ENCODE data around the gene MRPL43. TPM values are rescaled to one million over a fixed set of nuclear protein-coding genes. Genes with fewer than 3 reads are reported as not detected.

Gene MRPL43
- total RNA-seq, 2 experiments from 2014 or later = 56.7 to 56.8 TPM

DNA sequence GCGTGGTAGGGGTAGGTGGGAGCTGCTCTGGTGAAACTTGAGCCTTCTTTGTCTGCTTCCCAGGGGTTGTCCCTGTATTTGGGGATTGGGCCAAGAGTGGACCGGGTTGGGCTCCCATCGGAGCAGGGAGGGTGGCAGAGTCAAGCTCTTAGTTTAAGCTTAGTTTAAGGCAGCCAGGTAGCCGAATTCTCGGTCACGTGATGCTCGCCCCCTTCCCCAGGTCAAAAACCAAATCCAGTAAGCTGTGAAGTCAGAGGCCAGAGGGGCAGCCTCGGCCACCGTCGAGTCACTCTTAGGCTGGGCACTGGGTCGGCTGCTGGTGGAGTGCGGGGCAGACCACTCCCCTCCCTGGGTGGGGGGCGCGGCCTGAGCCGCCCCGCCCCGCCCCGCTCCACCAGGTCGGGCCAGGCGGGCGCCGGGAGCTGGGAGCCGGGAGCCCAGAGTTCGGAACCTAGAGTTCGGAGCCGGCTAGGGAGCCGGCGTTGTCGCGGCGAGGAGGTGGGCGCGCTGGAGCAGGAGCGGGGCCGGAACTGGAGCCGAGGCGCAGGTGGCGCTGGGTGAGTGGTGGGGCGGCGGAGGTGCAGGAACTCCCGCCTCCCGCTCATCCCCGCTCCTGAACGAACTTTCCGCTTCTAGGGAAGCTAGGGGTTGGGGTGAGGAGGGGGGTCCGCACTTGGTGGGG is 9.5 kb upstream of the MRPL43 start:
- CTCF ChIA-PET = interaction anchor here (0.6 to 3.9 kb wide), 13 partner anchors 8 to 72 kb away, joined by 3 to 46 read pairs (median 5); partner anchors contain the start of genes MRPL43, PDZD7, SFXN3 and TWNK
- POLR2A ChIA-PET = interaction anchor here (0.5 to 1.5 kb wide), 3 partner anchors 11 to 168 kb away, joined by 3 to 6 read pairs (median 4); partner anchors contain the start of gene PDZD7

DNA sequence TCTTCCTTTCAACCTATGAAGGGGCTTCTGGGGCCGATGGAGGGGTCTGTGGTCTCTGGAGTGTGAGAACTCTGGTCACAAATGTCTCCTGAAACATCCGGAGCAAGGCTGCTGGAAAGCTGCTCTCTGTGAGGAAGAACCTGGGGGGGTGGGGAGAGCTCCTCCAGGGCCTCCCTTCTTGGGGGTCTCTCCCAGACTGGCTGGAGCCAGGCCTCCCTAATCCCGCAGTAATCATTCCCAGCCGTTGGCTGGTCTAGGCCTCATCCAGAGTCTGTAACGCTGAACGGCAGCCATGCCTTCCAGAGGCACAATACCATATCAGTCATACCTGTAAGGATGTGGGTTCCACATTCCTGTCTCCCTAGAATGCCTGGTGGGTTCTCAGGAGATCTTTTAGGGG is 7.9 kb upstream of the MRPL43 start:
- CTCF ChIA-PET = no interaction called here
- POLR2A ChIA-PET = no interaction called here

DNA sequence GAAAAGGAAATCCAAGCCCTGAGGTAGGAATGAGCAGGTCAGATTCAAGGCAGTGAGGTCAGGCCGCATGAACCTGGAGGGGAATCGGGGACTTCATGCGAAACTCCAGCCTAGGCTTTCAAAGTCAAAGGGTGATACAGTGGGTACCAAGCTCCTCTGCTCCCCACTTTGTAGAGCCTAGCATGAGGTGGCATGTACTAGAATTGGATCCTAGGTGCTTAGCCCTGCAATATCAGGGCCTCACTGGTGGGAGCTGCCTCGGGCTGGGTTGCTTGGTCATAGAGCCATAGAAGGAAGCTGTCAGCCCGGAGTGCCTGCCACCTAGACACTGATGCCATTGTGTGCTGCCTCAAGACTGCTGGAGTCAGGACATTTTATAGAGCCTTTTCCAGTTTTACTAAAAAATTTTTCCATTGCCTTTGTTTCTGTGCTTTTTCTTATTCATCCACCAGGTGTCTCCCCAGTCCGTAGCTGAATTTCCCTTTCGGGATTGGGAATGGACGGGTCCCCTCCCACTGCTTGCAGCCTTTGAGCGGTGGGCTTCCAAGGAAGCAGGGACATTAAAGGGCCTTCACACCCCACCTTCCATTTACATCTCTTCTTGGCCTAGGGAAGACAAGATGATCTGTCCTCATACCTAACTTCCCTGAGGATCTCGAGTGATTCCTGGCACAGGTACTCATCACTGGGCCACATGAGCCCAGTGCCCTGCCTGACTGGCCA is 6.8 kb upstream of the MRPL43 start:
- POLR2A ChIA-PET = no interaction called here

DNA sequence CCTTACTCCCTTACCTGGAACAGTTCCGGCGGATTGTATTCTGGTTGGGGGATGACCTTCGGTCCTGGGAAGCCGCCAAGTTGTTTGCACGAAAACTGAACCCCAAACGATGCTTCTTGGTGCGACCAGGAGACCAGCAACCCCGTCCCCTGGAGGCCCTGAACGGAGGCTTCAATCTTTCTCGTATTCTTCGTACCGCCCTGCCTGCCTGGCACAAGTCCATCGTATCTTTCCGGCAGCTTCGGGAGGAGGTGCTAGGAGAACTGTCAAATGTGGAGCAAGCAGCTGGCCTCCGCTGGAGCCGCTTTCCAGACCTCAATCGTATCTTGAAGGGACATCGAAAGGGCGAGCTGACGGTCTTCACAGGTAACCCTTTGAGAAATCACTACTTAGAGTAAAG is 1.8 kb upstream of the MRPL43 start:
- ChIA-PET POLR2A (no interaction called here), CTCF (interaction anchor here (0.6 to 1.3 kb wide), 4 partner anchors 8 to 180 kb away, joined by 3 to 4 read pairs (median 4); partner anchors contain the start of gene LZTS2)

More for the DNA sequence above, 6.8 kb upstream of the MRPL43 start:
- CTCF ChIA-PET = no interaction called here

DNA sequence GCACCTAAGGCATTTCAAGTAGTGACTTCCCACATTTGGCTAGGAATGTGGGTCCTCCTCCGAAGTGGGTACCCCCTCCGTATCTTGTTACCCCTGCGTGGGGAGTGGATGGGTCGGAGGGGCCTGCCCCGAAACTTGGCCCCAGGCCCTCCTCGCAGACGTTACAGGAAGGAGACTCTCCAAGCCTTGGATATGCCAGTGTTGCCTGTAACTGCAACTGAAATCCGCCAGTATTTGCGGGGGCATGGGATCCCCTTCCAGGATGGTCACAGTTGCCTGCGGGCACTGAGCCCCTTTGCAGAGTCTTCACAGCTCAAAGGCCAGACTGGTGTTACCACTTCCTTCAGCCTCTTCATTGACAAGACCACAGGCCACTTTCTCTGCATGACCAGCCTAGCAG is 869 bp upstream of the MRPL43 start:
- ChIA-PET POLR2A (no interaction called here), CTCF (interaction anchor here (0.9 to 1.2 kb wide), 4 partner anchors 10 to 154 kb away, joined by 3 to 4 read pairs (median 4); no protein-coding TSS in a partner anchor)

DNA sequence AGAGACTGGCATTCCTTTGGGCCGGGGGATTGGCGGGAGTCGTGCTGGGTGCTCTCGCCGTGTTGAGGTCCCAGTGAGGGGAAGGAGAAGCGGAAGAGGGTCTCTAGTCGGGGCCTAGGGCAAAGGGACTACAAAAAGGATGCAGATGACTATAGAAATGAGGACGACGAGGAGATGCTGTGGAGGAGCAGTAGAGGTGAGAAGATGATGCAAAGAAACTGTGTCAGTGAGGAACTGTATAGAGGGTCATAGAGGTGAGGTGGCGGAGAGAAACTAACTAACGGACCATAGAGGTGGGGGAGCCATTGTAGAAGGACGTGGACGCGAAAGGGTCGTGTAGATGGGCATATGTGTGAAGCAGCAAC is 370 bp upstream of the MRPL43 start:
- POLR2A ChIA-PET = no interaction called here
- CTCF ChIA-PET = interaction anchor here (0.9 to 1.8 kb wide), 3 partner anchors 10 to 154 kb away, joined by 3 to 10 read pairs (median 4); no protein-coding TSS in a partner anchor

DNA sequence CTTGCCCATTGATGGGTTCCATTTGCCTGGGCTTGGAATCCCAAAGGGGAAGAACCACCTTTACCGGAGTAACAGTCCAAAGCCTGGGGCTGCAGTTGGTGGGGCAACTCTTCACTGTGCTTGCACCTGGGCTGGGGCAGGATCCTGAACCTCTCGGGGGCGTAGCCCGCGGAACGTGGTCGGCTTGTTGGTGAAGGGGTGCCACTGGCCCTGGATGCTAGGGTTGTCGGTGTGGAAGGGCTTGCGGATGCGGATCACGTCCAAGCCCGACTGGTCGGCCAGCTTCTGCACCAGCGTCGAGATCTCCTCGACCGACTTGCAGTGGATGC is 710 bp downstream of the MRPL43 start:
- ChIA-PET CTCF (interaction anchor here (0.6 to 1.8 kb wide), 4 partner anchors 11 to 1098 kb away, joined by 3 to 10 read pairs (median 4); partner anchors contain the start of gene HIF1AN), POLR2A (interaction anchor here (1.9 kb wide), 1 partner anchor 10 kb away, joined by 6 read pairs; no protein-coding TSS in a partner anchor)

DNA sequence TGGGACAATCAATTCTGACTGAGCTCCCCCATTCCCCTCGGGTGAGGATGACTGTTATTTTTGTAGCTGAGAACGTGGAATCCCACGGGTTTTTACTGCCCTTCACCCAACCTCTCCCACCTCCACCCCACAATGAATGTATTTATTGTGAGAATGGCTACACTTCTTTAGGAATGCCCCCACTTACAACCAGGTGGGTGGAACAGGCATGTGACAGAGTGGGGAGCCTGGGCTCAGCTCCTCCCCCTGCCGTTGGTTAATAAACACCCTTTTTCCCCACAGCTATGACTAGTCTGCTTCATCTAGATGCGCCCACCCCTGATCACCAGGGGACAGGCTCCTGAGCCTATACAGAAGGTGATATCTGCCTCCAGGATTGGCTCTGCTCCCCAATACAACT is 2.0 kb downstream of the MRPL43 start:
- CTCF ChIA-PET = interaction anchor here (0.9 kb wide), 2 partner anchors 12 to 13 kb away, joined by 3 to 4 read pairs; no protein-coding TSS in a partner anchor
- POLR2A ChIA-PET = interaction anchor here (0.6 to 1.9 kb wide), 2 partner anchors 12 to 41 kb away, joined by 3 to 6 read pairs; no protein-coding TSS in a partner anchor

DNA sequence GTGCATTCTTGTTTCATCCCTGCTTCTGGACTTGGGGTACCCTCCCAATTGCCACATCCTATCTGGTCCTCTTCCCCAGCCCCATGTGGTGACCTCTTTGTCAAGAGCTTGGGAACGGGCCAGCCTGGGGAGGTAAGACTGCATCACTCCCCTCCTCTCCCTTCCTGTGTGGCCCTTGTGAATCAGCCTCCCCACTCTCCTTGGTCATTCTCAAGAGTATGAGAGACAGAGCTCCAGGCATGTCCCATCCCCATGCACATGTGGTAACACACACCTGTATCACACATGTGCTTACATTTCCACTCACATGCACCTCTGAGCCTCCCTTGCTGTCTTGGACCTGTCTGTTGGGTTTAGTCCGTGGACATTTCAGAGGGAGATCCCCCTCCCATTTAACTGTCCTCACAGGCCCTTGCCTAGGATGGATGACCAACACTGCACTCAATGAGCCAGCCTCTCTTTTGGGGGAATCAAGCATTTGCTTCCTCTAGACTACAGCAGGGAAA is 2.6 kb downstream of the MRPL43 start:
- CTCF ChIA-PET = interaction anchor here (0.9 kb wide), 2 partner anchors 13 to 14 kb away, joined by 3 to 4 read pairs; no protein-coding TSS in a partner anchor
- POLR2A ChIA-PET = interaction anchor here (1.9 kb wide), 1 partner anchor 12 kb away, joined by 6 read pairs; no protein-coding TSS in a partner anchor

DNA sequence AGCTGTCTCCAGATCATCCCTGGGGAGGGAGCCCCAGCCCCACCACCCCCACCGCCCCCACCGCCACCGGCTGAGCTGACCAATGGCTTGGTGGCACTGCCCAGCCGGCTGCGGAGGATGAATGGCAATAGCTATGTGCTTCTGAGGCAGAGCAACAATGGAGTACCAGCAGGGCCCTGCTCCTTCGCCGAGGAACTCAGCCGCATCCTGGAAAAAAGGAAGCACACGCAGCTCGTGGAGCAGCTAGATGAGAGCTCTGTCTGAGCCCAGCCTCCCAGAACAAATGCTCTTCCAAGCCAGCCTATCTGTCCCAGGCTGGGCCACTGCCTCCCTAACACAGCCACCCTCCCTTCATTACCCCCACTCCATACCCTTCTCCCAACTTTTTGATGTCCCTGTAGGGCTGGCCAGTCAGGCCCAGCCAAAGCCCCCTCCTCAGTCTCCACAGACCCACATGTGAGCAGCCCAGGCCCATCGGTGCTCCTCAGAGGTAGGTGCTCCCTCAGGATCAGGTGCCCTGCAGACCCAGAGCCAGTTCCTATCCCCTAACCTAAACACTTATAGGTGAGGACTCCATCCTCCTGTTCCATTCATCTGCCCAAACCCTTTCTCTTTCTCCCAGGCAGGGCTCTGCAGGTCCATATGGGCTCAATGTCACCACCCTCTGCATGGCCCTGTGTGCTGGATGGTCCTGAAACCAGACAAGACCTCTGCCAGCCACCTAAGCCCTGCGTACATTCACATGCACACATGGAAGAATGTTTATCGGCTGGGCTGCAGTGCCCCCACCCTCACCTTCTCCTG is 3.2 kb downstream of the MRPL43 start:
- POLR2A ChIA-PET = no interaction called here
- CTCF ChIA-PET = no interaction called here

DNA sequence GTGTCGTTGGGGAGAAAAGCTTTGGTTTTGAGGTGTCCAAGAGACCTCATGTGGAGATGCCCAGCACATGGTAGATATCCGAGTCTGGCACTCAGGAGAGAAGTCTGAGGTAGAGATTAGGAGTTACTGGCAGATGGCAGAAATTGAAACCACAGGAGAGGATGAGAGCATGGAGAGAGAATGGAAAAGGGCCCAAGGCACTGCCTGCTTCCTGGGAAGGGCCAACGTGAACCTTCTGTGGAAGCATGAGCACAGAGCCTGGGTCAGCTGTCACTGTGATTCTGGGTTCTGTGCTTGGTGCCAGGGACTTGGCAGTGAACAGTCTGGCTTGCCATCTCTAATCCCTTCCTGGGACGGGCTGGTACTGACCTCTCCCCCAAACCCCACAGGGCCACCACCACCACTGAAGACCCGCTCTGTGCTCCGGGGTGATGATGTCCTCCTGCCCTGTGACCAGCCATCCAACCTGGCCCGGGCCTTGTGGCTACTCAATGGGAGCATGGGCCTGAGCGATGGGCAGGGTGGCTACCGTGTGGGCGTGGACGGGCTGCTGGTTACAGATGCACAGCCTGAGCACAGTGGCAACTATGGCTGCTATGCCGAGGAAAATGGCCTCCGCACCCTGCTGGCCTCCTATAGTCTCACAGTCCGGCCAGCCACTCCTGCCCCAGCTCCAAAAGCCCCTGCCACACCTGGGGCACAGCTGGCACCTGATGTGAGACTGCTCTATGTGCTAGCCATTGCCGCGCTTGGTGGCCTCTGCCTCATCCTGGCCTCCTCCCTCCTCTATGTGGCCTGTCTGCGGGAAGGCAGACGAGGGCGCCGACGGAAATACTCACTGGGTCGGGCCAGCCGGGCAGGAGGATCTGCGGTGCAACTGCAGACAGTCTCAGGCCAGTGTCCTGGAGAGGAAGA is 4.1 kb downstream of the MRPL43 start:
- POLR2A ChIA-PET = no interaction called here
- CTCF ChIA-PET = no interaction called here

DNA sequence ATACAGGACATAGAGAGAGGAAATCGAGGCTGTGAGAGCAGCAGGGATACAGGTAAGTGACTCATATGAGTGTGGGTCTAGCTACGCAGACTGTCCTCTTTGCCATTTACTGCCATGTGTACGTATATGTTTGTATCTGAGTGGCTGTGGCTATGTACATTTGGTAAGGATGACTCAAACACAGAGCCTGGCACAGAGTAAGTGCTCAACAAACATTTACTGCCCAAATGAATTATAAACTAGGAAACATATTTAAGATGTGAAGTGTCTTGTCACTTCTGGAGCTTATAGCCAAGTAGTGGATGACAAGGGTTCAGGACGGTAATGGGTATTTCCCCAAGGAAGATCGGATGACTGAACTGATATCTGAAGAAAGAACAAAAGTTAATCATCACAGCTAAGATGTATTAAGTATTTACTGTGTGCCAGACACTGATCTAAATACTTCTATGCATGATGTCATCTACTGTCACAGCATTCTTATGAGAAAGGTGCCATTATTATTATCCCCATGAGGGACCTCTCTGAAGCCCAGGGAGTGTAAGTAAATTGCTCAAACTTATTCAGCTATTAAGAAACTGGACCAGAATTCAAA is 6.0 kb downstream of the MRPL43 start:
- POLR2A ChIA-PET = no interaction called here
- CTCF ChIA-PET = interaction anchor here (0.7 kb wide), 1 partner anchor 68 kb away, joined by 3 read pairs; no protein-coding TSS in a partner anchor

DNA sequence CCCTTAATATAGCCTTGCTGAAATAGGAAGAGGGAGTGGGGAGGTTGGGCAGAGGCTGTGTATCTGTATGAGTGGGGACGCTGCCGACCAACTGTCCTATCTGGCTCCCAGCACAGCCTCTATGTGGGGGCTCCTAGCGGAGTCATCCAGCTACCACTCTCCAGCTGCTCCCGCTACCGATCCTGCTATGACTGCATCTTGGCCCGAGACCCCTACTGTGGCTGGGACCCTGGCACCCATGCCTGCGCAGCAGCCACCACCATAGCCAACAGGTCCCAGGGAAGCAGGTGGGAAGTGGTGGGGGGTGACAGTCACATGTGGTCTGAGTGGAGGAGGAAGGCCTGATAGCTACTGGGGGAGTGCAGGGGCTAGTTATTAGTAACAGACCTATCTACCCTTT is 6.6 kb downstream of the MRPL43 start:
- CTCF ChIA-PET = no interaction called here
- POLR2A ChIA-PET = no interaction called here

DNA sequence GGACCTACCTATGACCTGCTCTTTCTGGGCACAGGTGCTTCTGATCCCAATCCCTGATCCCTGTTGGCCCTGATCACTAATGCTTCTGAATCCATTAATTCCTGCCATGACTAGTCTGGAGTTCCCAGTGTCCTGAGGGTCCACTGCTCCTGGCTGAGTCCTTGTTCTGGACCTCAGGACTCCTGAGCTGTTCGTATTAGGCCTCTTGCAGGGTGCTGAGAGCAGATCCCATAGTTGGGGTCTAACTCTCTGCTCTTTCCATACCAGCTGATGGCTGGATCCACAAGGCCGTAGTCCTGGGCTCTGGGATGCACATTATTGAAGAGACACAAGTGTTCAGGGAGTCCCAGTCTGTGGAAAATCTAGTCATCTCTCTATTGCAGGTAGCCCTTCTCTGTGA is 7.0 kb downstream of the MRPL43 start:
- POLR2A ChIA-PET = no interaction called here
- CTCF ChIA-PET = no interaction called here

DNA sequence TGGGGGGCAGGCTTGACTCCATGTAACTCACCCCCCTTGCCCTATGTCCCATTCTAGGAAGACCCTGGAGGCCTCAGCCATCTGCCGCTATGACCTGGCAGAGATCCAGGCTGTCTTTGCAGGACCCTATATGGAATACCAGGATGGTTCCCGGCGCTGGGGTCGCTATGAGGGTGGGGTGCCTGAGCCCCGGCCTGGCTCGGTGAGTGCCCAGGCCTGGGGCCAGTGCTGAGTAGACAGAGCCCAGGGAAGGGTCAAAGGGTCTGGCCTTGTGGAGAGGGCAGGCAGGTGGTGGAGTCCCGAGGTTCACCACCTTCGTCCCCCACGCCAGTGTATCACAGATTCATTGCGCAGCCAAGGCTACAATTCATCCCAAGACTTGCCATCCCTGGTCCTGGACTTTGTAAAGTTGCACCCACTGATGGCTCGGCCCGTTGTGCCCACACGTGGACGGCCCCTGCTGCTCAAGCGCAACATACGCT is 7.5 kb downstream of the MRPL43 start:
- CTCF ChIA-PET = interaction anchor here (0.5 kb wide), 1 partner anchor 61 kb away, joined by 4 read pairs; no protein-coding TSS in a partner anchor

DNA sequence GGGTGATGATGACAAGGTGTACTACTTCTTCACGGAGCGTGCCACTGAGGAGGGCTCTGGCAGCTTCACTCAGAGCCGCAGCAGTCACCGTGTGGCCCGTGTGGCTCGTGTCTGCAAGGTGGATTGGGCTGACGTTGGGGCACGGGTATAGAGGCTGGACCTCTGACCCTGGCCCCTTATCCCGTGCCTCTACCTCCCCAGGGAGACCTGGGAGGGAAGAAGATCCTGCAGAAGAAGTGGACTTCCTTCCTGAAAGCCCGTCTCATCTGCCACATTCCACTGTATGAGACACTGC is 8.4 kb downstream of the MRPL43 start:
- CTCF ChIA-PET = no interaction called here
- POLR2A ChIA-PET = no interaction called here

More for the DNA sequence above, 7.5 kb downstream of the MRPL43 start:
- POLR2A ChIA-PET = no interaction called here

DNA sequence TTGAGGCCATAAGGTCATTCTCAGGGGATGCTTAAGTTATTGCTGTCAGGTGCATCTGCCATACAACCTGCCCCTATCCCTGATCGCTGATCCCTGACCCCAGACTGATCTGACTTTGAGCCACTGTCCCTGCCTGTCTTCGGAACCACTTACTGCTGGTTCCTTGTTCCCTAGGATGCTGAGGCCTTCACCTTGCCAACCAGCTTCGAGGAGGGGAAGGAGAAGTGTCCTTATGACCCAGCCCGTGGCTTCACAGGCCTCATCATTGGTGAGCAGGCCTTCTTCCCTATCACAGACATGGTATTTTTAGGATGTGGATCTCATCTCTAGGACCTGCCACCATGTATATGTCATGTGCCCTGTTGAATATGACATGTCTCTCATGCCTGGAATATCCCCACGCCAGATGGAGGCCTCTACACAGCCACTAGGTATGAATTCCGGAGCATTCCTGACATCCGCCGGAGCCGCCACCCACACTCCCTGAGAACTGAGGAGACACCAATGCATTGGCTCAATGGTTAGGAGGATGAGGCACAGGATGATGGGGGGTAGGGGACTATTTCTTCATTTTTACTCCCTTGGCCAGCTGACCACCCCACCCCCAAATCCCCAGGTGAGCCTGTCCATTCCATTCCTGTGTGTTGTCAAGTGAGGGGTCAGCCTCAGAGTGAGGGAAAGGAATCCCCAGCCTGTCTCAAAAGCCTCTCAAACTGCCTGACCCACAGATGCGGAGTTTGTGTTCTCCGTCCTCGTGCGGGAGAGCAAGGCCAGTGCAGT is 9.0 kb downstream of the MRPL43 start:
- POLR2A ChIA-PET = no interaction called here
- CTCF ChIA-PET = no interaction called here

DNA sequence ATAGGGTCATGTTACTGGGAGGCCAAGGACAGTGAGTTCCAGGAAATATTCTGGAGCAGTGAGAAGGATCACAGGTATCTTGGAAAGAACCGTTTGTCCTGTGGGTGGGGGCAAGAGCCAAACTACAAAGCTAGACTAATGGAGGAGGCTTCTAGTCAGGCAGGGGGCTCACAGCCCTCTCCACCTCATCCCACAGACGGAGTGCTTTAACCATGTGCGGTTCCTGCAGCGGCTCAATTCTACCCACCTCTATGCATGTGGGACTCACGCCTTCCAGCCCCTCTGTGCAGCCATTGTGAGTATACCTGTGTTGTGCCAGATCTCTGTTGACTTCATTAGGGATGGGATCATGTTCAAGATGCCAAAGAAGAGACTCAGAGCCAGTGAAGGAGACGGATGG is 9.9 kb downstream of the MRPL43 start:
- ChIA-PET POLR2A (no interaction called here), CTCF (no interaction called here)

All from activated CD8-positive, alpha-beta memory T cell treated with anti-CD3 and anti-CD28 coated beads for 36 hours (primary cell).